ENCODE data around the gene RBM43.

DNA sequence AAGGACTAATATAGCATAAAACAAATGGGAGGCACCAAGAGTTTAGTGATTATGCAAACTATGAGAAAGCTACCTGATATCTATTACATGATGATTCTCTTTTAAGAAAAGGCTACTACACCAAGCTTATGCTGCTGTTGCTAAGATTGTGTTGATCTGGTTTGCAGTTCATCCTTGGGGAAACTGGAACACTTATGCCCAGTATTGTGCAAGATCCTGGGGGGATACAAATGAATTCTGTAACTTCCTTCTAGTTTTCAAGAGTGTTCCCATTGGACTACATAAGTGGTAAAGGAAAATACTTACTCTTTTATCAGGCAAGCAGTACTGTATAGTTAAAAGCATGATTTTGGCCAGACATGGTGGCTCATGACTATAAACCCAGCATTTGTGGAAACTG lies 30.9 kb upstream of the RBM43 start:
- TF ChIP-seq POLR2A (IDR thresholded peaks at IDR 0.05; ENCODE audit: low read length) (no peak), CTCF (IDR thresholded peaks at IDR 0.05) (no peak), RAD21 (conservative IDR thresholded peaks at IDR 0.05 in 1 of 2, IDR thresholded peaks at IDR 0.05 in 1 of 2) (no peak), MYC (IDR thresholded peaks at IDR 0.05; ENCODE audit: borderline replicate concordance, low read length) (no peak), EP300 (IDR thresholded peaks at IDR 0.05) (no peak), ESRRA (IDR thresholded peaks at IDR 0.05; ENCODE audit: borderline replicate concordance, low read length) (no peak), ZSCAN20 (CRISPR knock-in tag; IDR thresholded peaks at IDR 0.05) (no peak), RCOR1 (IDR thresholded peaks at IDR 0.05; ENCODE audit: low read depth, low read length) (no peak), USF2 (IDR thresholded peaks at IDR 0.05) (no peak)
- TF ChIP-seq, protein P1, sequence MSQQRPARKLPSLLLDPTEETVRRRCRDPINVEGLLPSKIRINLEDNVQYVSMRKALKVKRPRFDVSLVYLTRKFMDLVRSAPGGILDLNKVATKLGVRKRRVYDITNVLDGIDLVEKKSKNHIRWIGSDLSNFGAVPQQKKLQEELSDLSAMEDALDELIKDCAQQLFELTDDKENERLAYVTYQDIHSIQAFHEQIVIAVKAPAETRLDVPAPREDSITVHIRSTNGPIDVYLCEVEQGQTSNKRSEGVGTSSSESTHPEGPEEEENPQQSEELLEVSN (IDR thresholded peaks at IDR 0.05; ENCODE audit: borderline replicate concordance, low read depth) = no peak
- TF ChIP-seq, protein P2, sequence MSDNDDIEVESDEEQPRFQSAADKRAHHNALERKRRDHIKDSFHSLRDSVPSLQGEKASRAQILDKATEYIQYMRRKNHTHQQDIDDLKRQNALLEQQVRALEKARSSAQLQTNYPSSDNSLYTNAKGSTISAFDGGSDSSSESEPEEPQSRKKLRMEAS (IDR thresholded peaks at IDR 0.05) = no peak

Measured in A549 (cell line).